ENCODE measurements around the gene SERF2. TPM values are rescaled to one million over a fixed set of nuclear protein-coding genes. Genes with fewer than 3 reads are reported as not detected.

SERF2 gene
- 100 to 1,000 TPM; 235 to 259 TPM for total RNA-seq

DNA sequence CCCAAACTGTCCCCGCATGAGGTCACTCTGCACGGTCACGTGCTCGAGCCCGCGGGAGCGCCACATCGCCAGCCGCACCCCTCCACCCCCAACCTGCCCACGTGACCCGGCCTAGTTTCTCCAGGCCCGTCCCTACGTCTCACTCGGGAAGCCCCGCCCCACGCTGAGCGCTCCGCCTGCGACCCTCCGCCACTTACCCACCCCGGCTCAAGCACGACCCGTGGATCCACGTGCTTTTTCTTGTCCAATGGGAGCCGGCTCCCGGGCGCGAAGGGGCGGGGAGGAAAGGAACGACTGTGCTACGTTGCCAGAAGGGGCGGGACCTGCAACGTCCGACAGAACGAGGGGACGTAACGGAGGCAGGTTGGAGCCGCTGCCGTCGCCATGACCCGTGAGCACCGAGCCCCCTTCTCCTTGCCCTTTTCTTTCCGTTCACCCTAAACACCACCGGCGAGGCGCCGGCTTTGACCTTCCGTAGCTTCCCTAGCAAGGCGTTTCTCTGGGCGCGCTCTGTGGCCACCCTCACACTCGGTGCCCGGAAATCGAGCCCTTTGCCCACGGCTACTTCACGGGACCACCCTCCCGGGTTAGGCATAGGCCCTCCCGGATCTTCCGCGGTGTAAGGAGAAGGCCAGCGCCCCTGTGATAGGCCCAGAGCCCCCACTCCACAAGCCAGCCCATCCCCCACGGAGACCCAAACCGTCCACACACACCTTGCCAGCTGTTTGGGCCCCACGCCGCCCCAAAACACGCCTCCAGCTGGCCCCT is at the start of gene SERF2:
Gene SERF2 (plus strand): TSS at position 328 of the 768 bp plus-strand sequence. CDS start 57 bp downstream, at position 385.

GRCh38 chr15:43746245-43746902 is 45.7 kb upstream of the SERF2 start, which contains the start of gene PDIA3:
Gene PDIA3, plus strand, starts transcription at chr15:43746438. Its CDS starts 102 bp downstream, at chr15:43746540.

GRCh38 chr15:43776718-43777266 is 15.3 kb upstream of the SERF2 start, which contains the start of gene ELL3:
Gene ELL3, minus strand, starts transcription at chr15:43776966. Its CDS starts 65 bp downstream, at chr15:43776901.

DNA sequence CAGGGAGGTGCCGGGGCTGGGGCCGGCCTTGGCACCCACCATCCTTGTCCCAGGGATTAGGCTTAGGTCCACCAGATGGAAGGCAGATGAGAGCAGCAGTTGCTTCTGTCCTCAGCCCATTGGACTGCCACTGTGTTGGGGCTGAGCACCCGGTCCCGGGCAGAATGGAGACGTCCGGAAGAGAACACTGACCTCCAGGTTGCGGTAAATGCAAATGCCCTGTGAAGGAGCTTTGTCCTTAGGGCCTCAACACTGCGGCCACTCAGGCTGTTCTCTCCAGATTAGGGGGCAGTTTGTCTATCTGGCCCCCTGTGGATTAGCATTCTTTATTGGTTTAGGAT is 7.8 kb downstream of the SERF2 start, which contains the start of gene SERINC4:
Gene SERINC4 (minus strand): TSS at position 276 of the 341 bp plus-strand sequence. CDS start 234 bp downstream, at position 42.

DNA sequence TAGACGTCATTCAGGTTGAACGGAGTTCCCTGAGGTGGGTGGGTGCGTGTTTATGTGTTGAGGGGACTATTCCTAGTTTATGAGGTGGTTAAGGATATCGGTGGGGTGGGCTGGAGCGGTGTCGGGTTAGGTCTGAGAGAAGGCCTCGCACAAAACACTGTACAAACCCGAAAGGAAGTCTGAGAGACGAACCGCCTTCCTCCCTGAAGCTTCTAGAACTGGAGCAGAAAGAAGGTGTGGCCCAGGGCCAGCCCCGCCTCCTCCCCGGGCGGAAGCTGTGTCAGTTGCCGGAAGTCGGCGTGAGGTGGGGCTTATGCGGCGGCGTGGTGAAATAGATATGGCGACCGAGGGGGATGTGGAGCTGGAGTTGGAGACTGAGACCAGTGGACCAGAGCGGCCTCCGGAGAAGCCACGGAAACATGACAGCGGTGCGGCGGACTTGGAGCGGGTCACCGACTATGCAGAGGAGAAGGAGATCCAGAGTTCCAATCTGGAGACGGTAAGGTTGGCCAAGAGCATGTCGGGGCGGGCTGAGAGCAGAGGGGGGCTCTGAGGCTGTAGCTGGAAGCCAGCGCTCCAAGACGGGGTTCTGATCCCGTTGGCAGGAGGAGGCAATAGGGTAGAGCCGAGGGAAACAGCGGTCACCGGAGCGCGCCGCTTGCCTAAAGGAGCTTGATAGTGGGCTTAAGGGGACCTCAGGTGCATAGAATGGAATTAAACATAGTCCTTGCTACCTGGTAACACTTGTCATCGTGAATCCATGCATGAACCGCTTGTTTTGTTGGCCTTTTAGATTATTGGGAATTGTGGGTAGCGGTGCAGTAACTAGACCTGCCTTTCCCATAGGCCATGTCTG is 8.4 kb downstream of the SERF2 start, which contains the start of gene HYPK:
Gene HYPK (plus strand): TSS at position 314 of the 856 bp plus-strand sequence. CDS start 24 bp downstream, at position 338.

DNA sequence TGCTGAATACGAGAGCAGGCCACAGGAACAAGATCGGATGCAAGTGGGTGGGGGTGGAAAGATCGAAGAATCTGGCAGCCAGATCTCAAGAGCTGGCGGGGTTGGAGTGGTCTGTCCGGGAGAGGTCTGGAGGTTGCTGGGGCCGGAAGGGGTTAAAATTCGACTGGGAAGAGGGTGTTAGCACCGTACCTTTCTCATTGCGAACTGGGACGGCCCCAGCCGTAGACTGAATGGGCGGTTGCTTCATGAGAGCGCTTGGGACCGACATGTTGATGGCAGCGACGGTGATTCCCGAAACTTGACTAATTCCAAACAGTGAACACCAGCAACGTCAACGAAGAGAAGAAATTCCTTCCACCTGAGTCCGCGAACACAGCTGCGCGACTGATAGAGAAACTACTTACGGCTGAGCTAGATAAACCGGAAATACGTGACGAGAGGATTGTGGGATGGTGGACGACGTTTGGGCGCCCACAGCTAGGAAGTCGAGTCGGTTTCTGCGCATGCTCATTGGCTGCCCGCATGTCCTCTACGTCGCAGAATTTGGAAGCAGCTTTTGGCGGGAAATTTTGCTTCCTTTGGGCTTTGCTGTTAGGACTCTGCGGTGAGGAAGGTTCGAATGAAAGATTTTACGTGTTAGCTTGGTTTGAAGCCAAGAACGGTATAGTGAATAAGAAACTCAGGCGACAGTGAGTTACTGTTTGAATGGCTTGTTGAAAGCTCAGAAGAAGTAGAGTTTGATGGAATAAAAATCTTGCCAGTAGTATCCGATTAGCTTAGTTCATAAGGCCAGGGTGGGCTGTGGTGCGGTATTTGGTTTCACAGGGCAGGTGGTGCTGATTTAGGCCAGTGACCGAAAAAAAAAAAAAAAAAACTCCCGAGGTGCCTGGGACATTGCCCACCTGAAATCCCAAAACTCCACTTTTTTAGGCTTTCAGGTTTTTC is 32.5 kb downstream of the SERF2 start, which contains the start of gene MFAP1:
Gene MFAP1 (minus strand): TSS at position 389 of the 945 bp plus-strand sequence. CDS start 121 bp downstream, at position 268.

GRCh38 chr15:43826508-43827341 is 34.6 kb downstream of the SERF2 start, which contains the start of gene WDR76:
Gene WDR76, plus strand, starts transcription at chr15:43827002. Its CDS starts 31 bp downstream, at chr15:43827033.

Small RNA genes lying within 50 kb of the gene (small RNA-seq; reads per million reads assigned to genes)
- gene MIR1282 = 0 reads per million in 2 donors

Other genes with a start within 250 kb of the SERF2 start
- 10 to 100 TPM; 13.0 to 18.2 TPM for gene PPIP5K1, start 202.1 kb upstream of the SERF2 start, total RNA-seq
- not detected for gene CKMT1B, start 198.3 kb upstream of the SERF2 start, total RNA-seq
- under 1 TPM in 1 of 2 donors, not detected in 1; 0.69 TPM for gene STRC, start 173.5 kb upstream of the SERF2 start, total RNA-seq
- 1 to 10 TPM in 1 of 2 donors, under 1 TPM in 1; 0.67 to 1.4 TPM for gene CATSPER2, start 143.5 kb upstream of the SERF2 start, total RNA-seq
- gene CKMT1A, start 98.5 kb upstream of the SERF2 start, total RNA-seq = not detected
- gene PDIA3, start 45.9 kb upstream of the SERF2 start, total RNA-seq = 100 to 1,000 TPM in 1 of 2 donors, 10 to 100 TPM in 1; 81.6 to 126 TPM
- 1 to 10 TPM; 1.7 to 2.0 TPM for gene ELL3, start 15.4 kb upstream of the SERF2 start, total RNA-seq
- gene SERINC4, start 7.9 kb downstream of the SERF2 start, total RNA-seq = under 1 TPM in 1 of 2 donors, not detected in 1; under 0.01 TPM
- gene HYPK, start 8.3 kb downstream of the SERF2 start, total RNA-seq = 1 to 10 TPM; 3.4 to 6.0 TPM
- 10 to 100 TPM; 16.5 to 26.6 TPM for gene MFAP1, start 32.4 kb downstream of the SERF2 start, total RNA-seq
- 10 to 100 TPM in 1 of 2 donors, 1 to 10 TPM in 1; 7.9 to 20.6 TPM for gene WDR76, start 34.7 kb downstream of the SERF2 start, total RNA-seq